ENCODE measurements around the gene CIROP.
A peak's percentile ranks its signal among the peaks of the same experiment; 100 is the strongest.
"Not testable (repeated sequence)": the region's sequence is repeated elsewhere in the genome, so short reads cannot be mapped to it uniquely, and the experiment has no call there.

CIROP gene

GRCh38 chr14:23114669-23115038 lies 9.9 kb upstream of the CIROP start:
- DNase-seq (ENCODE audit: low read depth in 2 of 2) = no peak

- no peak for DNase-seq (ENCODE audit: low read depth in 2 of 2)
These were observed 9.3 kb upstream of the CIROP start for GRCh38 chr14:23114120-23114458.

- no peak for DNase-seq (ENCODE audit: low read depth in 2 of 2)
These were observed 8.8 kb upstream of the CIROP start for GRCh38 chr14:23113431-23114119.

GRCh38 chr14:23112359-23113178 lies 7.8 kb upstream of the CIROP start:
- no peak for DNase-seq (ENCODE audit: low read depth in 2 of 2)

GRCh38 chr14:23110579-23111365 lies 6.0 kb upstream of the CIROP start:
- DNase-seq (ENCODE audit: low read depth in 2 of 2) = no peak

- no peak for DNase-seq (ENCODE audit: low read depth in 2 of 2)
These were observed 5.0 kb upstream of the CIROP start for GRCh38 chr14:23109769-23110168.

- not testable (repeated sequence) for DNase-seq (ENCODE audit: low read depth in 2 of 2)
These were observed 3.4 kb upstream of the CIROP start for GRCh38 chr14:23108169-23108568.

GRCh38 chr14:23107620-23108019 lies 2.8 kb upstream of the CIROP start:
- not testable (repeated sequence) for DNase-seq (ENCODE audit: low read depth in 2 of 2)

- DNase-seq (ENCODE audit: low read depth in 2 of 2) = no peak
These were observed 1.9 kb upstream of the CIROP start for GRCh38 chr14:23106747-23107045.

GRCh38 chr14:23105348-23105824 lies 597 bp upstream of the CIROP start:
- DNase-seq (ENCODE audit: low read depth in 2 of 2) = no peak

- DNase-seq (ENCODE audit: low read depth in 2 of 2) = no peak
These were observed 659 bp downstream of the CIROP start for GRCh38 chr14:23104070-23104590.

- no peak for DNase-seq (ENCODE audit: low read depth in 2 of 2)
These were observed 1.2 kb downstream of the CIROP start for GRCh38 chr14:23103581-23103980.

GRCh38 chr14:23102801-23103200 lies 2.0 kb downstream of the CIROP start:
- no peak for DNase-seq (ENCODE audit: low read depth in 2 of 2)

- no peak for DNase-seq (ENCODE audit: low read depth in 2 of 2)
These were observed 2.7 kb downstream of the CIROP start for GRCh38 chr14:23101986-23102625.

GRCh38 chr14:23101213-23101970 lies 3.4 kb downstream of the CIROP start:
- no peak for DNase-seq (ENCODE audit: low read depth in 2 of 2)

- DNase-seq (ENCODE audit: low read depth in 2 of 2) = no peak
These were observed 5.5 kb downstream of the CIROP start for GRCh38 chr14:23099212-23099861.

GRCh38 chr14:23097786-23098185 lies 7.0 kb downstream of the CIROP start:
- no peak for DNase-seq (ENCODE audit: low read depth in 2 of 2)

GRCh38 chr14:23095196-23096108 lies 9.3 kb downstream of the CIROP start, which contains the start of gene C14orf119:
Gene C14orf119, plus strand, starts transcription at chr14:23095505. Its CDS starts 2,154 bp downstream, at chr14:23097659.
- DNase-seq (ENCODE audit: low read depth in 2 of 2) = peak; percentile 97 to 100

- peak; percentile 51 to 56 for DNase-seq (ENCODE audit: low read depth in 2 of 2)
These were observed 10.1 kb downstream of the CIROP start, which contains the start of gene ACIN1 for GRCh38 chr14:23094666-23095195. Gene ACIN1, minus strand, starts transcription at chr14:23095136. Its CDS starts 24 bp downstream, at chr14:23095112.
